T follicular helper cell (primary cell): Measurements from ENCODE around the gene GSTT4.
"Not testable (repeated sequence)": the region's sequence is repeated elsewhere in the genome, so short reads cannot be mapped to it uniquely, and the experiment has no call there.

Source experiments
- DNase-seq: peaks from one replicate; pipeline ENCODE4 v3.0.0-alpha.2; 2020; ENCODE audit warnings: low read depth

GSTT4 gene

DNA sequence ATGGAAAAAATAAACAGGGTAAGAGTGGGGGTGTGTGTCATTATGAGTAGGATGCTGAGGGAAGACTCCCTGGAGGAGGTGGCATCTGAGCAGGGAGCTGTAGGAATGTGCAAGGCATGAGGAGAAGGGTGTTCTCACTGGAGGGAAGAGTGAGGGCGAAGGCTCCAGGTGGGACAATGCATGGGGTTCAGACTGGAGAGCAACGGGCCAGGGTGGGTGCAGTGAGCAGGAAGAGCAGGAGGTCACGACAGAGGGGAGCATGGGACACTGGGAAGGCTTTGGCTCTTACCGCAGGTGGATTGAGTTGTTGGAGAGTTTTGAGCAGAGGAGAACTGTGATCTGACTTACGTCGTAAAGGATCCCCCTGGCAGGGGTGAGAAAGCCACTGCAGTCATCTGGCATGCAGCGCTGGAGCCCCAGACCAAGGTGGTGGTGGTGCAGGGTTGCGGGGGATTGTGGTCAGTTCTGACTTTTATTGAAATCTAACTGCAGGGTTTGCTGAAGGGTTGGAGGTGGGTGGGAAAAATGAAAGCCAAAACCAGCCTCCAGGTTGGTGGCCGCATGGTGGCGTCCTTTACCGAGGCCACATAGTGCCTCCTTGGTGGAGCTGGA lies 52.4 kb downstream of the GSTT4 start:
- DNase-seq, result not testable (repeated sequence)

DNA sequence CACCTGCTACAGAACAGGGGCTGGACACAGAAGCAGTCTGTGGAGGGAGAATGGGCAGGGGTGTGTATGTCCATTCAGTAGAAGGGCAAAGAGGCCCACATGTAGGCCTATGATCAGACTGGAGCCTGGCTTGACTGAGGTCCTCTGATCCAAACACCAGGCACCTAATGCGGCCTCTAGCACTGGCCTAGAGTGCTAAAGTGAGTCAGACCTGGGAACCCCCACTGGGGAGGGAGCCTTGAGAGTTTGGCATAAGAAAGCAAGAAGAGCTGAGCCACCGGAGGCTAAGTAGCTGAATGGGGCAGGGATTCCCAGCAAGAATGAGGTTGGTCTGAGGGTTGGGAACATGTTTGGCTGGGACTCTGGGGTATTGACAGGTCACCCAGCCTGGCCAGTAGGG lies 53.9 kb downstream of the GSTT4 start:
- not testable (repeated sequence) for DNase-seq

DNA sequence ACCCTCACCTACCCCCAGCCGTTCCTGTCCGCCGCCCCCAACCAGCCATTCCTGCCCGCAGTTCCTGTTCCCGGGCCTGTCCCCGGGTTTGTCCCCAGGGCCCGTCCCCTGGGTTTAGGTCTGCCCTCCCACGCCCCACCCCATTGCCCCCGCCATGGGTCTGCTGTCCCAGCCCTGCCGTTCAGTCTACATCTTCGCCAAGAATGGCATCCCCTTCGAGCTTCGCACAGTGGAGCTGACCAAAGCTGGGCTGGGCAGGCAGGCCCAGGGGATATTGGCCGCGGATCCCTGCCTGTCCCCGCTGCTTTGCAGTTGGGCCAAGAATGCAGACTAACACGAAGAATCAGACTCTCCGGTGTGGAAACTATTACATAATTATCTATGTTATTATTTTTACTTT lies 55.5 kb downstream of the GSTT4 start:
- not testable (repeated sequence) for DNase-seq
